Colon (tissue), 2 donors: Measurements from ENCODE around the gene FLNA.

Experiments used
- FAIRE-seq: peaks from 2 replicates; lab custom pipeline; 2012; peaks lifted over from hg19 to GRCh38; lab: Jason Lieb, UNC
- donor health status: control.
- donor health status: control.

Gene FLNA

DNA sequence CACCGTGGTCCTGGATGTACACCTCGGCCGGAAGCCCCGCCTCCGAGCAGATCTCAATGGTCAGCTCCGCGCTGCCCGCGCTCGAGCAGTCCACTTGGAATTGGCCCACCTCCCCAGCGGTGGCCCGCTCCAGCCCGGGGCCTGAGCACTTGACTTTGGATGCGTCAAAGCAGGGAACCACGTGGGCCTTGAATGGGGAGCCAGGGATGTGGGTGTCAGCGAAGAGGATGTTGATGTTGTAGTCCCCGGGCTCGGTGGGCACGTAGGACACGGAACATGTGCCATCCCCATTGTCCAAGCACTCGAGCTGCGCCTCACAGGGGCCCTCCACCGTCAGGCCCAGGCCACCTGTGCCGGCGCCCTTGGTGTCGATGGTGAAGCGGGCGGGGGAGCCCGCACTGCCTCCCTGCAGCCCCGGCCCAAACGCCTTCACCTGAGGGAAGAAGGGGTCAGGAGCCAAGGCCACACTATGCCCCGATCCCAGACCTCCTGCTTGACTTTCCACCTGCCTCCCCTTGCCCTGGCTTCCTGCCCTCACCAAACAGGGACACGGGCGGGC is 14.2 kb downstream of the FLNA start:
- no peak for FAIRE-seq

DNA sequence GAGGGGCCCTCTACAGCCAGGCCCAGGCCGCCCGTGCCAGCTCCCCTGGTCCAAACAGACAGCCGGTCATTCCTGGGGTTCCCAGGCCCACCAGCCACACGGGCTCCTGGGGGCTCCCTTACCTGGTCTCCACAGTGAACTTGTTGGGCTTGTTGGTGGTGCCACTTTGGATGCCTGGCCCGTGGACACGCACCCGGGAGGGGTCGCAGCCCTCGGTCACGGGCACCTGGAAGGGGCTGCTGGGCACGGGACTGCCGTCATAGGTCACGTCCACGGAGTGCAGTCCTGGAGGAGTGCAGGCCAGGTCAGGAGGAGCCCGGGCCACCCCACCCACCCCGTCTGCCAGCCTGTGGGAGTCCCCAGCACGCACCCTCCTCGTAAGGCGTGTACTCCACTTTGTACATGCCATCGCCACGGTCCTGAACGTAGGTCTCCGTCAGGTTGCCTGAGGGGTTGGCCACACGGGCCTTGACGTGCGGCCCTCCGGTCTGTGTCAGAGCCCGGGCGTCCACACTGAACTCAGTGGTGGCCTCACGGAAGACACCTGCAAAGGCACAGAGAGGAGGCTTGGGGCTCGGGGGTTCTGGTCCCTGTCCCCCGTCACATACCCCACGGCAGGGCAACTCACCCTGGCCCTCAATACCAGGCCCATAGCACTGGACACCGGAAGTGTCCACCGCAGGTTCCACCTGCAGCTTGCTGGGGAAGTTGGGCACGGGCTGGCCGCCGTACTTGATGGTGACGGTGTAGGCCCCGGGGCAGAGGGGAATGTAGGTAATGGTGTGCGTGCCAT is 14.9 kb downstream of the FLNA start:
- no peak for FAIRE-seq

DNA sequence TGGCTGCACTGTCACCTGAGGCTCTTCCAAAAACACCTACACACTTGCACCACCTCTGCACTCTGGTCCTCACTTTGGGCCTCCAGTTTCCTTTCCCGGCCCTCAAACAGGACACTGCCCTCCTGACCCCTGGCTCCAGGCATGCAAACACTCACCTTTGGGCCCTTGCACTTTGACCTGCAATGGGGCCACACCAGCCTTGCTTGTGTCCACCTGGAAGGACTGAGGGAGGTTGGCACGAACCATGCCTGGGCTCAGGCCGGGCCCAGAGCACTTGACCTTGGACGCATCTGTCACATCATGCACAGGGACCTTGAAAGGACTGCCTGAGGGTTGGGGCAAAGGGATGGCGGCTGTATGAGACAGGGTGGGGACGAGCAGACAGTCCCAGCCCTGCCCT is 15.6 kb downstream of the FLNA start:
- no peak for FAIRE-seq

DNA sequence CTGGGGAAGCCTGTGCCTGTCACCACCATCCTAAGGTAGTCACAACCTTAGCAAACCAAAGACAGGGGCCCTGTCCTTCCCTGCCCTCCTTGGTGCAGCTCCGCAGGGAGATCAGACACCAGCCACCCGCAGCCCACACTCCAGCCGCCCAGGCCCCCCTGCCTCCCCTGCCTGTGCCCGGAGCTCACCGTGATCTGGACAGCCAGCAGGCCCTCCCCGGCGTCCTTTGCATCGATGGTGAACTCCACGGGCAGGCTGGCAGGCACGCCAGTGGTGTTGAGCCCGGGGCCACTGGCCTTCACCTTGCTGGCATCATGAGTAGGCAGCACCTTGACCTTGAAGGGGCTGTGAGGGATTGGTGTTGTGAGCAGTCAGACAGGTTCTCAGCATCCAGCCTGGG is 16.4 kb downstream of the FLNA start:
- FAIRE-seq, result no peak

DNA sequence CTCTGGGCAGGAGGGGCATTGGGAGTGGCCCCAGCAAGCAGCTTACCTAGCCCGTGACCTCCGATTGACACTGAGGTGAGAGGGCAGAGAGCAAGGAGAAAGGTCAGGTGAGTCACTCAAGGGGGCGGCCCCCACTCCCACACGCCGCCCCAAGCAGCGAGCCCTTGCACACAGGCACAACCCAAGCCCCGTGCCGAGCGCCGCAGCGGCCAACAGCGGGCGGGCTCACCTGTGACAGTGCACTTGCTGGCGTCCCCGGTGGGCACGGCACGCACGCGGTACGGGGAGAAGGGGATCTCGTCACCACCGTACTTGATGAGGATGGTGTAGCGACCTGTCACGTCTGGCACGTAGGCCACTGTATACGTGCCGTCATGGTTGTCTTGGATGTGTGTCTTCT is 17.2 kb downstream of the FLNA start:
- FAIRE-seq, result no peak

DNA sequence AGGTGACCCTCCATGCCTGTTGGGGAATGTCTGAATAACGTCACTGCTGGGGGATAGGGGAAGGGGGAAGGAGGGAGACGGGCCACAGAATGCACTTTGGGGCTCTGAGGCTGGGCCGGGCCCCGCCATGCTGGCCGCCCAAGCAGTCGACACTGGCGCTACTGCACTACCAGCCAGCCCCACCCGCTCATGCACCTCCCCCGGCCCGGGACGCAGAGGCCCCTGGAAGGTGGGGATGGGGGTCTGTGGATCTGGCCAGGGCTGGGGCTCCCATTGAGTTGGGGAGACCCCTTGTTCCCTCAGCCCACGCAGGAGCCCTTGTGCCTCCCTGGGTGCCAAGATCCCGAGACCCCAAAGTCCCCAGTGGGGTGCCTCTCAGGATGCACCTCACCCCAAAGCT is 17.8 kb downstream of the FLNA start:
- FAIRE-seq, result no peak

DNA sequence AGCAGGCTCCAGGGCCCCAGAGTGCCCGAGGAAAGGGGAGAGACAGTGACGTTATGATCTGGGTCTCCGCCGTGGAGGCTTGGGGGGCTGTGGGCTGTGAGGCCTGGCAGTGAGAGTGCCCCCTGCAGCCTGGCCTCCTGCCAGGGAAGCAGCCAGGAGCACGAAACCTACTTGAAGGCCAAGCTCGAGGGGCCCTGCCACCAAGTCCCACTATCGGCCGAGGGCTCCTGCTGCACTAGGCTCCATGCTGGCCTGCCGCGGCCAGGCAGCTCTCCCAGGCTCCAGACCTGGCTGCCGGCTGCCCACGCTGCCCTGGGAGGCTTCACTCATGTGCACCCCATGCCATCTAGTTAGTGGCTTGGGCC is 18.7 kb downstream of the FLNA start:
- FAIRE-seq, result no peak

DNA sequence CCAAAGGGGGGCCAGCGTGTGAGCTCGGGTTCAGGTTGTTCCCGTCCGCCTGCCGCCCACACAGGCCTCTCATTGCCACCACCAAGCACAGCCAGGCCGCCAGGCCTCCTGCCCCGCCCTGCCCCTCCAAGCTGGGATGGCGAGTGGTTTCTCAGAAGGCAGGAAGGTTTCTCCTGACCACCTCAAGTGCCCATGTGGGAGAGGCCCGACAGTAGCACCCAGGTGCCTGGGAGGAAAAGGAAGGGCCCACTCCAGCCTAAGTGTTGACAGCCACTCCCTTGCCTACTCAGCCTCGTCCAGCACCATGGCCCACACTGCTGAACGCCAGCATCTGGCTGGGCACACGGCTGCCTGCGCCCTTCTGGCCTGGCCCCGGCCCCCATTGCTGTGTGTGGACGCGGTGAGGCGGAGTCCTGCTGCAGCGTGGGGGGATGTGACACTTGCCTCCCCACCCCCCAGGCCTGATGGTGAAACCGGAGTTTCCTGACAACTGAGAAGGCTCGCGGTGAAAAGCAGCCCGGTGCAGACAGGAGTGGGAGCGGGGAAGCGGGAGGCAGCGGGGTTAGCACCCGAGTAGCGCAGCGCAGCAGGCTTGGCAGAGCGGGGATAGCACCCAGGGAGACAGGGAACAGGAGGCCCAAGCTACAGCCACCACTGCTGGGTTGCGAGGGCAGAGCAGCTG is 19.2 kb downstream of the FLNA start:
- FAIRE-seq, result no peak

DNA sequence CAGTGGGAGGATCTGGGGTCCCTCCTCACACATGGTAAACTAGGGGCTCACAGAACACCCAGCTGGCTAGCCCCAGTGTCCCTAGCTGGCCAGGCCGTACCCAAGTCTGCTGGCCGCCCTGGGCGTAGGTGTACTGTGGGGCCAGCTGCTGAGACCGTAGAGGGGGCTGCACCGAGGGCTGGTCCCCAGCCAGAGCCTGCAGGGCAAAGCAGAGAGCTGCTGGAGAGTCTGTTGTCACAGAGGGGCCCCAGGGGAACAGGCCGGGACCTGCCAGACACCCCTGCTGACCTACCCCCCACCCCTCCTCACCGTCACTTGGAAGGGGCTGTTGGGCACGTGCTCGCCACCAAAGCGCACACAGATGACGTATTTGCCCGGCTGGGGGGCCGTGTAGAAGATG is 19.9 kb downstream of the FLNA start:
- FAIRE-seq, result no peak

DNA sequence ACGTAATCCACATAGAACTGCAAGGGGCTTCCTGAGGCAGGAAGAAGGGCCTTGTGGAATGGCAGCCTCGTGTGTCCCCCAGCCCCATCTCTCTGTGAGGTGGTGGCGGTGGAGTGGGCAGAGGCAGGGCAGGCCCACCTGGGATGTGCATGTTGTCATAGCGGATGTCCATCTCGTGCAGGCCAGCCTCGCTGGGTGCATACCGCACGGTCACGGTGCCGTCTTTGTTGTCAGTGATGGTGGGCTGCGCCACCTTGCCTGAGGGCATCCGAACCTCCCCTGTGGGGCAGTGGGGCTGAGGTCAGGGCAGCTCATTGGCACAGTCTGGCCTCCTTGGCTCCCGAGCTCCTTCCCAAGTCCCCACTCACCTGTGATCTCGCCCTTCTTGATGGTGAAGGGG is 20.4 kb downstream of the FLNA start:
- no peak for FAIRE-seq

DNA sequence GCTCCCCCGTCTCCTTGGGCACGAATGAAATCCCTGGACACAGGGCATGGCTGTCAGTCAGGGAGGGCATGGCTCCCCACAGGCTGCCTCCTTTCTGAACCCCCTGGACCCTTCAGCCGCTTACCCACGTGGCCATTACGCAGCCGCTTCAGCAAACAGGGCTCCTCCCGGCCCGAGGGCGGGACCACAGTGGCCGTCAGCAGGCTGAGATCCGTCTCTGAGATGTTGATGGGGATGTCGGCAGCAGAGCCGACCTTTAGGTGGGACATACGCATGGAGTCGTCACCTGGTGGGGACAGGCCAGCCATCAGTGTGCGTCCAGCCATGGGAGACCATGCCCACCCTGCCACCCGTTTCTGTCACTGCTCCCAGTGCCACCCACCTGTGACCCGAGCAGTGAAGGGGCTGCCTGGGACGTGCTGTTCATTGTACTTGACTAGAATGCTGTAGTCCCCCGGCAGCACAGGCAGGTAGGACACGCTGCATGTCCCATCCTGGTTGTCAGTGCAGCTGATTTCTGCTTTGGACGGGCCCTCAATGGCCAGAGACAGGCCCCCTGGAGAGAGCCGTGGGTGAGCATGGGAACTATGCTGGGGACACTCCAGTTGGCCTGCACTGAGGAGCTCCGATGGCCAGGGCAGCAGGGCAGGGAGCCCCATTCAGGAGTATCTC is 21.1 kb downstream of the FLNA start:
- FAIRE-seq, result no peak

DNA sequence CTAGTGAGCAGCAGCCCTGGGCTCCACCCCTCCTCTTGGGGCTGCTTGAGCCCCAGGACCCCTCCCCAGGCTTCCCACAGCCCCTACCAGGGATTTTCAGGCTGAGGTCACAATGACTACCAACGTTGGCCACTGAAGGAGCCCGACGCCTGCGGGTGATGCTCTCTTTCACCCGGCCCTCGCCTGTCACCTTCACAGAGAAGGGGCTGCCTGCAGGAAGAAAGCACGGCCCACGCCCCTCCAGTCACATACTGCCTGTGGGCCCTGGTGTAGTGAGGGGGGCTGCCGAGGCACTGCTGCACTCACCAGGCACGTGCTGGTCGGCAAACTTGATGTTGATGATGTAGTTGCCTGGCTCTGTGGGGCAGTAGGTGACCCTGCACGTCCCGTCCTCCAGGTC is 22.0 kb downstream of the FLNA start:
- FAIRE-seq, result no peak

DNA sequence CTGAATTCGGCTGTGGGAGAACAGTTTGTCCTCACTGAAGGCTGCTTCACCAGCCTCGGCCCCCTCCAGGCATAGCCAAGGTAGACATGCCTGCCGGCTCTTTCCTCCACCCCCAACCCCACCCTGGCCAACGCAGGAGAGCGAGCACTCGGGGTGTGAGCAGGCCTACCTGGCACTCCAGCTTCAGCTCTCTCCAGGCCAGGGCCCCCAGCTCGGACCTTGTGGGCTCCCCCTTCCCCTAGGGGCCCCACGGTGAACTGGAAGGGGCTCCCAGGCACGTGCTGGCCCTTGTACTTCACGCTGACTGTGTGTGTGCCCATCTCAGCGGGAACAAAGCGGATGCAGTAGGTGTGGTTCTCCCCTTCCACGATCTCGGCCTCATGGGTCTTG is 22.4 kb downstream of the FLNA start:
- no peak for FAIRE-seq

DNA sequence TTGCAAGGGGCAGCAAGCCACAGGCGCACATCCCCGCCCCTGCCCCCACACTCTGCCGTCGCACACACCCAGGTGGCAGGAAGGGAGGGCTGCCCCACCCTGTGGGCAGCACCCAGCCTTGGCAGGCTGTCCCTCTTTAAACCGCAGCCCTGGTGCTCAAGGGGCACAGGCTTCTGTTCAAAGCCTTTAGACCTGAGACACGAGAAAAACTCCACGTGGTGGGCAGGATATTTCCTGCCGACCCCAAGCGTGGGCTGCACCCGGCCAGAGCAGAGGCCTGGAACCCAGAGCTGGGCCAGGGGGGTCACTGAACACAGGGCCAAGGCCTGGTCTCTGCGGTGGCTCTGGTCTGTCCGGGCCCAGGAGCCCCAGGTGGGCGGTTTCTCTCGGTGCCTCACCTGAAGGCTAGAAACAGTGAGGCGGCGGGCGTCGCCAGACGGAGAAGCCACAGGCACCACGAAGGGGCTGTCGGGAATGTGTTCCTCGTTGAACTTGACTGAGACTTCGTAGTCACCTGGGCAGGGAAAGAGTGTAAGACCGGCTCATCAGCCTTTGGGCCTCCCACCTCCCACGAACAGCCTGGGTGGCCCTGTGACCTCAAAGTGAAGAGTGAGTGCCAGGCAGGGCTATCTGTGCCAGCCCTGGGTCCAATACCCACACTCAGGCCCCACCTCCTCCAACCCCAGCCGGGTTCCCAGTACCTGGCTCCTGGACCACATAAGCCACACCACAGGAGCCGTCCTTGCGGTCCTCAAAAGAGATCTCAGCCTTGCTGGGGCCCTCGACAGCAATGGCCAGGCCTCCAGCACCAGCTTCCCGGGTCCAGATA is 23.0 kb downstream of the FLNA start:
- no peak for FAIRE-seq

DNA sequence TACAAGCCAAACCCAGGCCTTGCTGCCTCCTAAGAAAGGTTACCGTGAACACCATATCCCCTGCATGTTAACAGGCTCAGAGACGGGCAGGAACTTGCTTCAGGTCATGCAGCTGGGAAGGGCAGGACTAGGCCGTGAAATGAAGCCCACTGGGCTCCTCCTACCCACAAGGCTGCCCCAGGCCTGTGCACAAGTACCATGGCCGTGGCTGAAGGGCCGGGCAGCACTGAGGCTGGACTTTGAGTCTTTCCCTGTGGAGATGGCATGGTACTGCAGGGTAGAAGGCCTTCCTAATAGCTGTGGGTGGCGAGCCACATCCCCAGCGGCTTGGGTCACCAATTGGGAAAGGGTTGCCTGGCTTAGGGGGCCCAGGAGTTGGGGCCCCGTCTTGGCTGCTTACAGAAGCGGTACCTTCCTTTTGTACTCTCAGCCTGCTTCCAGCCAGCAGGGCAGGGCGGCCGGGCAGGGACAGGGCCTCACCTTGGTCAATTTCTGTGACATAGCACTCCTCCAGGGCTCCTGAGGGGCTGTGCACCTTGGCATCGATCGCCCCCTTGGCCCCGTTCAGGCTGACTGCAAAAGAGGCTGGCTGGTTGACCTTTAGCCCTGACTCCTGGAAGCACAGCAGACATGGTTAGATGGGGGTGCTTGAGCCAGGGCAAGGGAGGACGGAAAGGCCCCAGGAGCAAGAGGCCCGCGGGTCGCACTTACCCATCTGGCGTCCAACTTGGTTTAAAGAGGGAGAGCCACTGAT is 23.8 kb downstream of the FLNA start:
- no peak for FAIRE-seq

DNA sequence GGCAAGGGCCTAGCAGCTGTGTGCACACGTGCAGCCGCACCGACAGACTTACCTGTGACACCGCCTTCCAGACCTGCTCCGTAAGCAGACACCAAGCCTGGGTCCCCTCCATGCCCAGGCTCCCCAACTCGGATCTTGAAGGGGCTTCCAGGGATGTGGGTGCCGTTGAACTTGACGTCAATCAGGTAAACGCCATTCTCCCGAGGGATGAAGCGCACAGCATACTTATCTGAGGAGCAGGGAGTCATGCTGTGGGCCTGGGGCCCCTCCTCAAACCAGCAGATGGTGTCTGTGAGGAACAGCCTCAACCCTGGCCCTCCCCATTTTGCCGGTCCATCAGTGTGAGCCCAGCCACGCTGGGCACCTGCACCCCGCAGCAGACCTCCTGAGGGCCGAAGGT is 24.5 kb downstream of the FLNA start:
- no peak for FAIRE-seq

DNA sequence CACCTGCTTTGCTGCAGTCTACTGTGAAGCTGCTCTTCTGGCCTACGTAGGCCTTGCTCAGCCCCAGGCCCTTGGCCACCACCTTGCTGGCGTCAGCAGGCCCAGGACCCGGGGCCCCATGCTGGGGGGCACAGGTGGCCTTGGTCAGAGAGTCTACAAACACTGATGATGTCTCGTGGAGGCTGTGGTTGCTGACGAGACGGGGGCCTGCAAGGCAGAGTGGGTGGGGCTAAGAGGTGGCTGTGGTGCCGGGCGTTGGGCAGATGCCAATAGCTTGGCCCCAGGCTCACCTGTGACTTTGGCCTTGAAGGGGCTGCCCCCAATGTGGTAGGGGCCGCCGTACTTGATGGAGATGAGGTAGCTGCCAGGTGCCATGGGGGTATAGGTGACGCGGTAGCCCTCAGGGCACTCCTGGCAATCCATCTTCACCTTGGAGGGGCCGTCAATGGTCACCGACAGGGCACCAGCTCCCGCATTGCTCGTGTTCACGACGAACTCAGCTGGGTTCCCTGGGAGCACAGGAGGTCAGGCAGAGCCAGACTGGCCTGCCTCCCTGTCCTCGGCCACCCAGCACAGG is 25.0 kb downstream of the FLNA start:
- FAIRE-seq, result no peak

DNA sequence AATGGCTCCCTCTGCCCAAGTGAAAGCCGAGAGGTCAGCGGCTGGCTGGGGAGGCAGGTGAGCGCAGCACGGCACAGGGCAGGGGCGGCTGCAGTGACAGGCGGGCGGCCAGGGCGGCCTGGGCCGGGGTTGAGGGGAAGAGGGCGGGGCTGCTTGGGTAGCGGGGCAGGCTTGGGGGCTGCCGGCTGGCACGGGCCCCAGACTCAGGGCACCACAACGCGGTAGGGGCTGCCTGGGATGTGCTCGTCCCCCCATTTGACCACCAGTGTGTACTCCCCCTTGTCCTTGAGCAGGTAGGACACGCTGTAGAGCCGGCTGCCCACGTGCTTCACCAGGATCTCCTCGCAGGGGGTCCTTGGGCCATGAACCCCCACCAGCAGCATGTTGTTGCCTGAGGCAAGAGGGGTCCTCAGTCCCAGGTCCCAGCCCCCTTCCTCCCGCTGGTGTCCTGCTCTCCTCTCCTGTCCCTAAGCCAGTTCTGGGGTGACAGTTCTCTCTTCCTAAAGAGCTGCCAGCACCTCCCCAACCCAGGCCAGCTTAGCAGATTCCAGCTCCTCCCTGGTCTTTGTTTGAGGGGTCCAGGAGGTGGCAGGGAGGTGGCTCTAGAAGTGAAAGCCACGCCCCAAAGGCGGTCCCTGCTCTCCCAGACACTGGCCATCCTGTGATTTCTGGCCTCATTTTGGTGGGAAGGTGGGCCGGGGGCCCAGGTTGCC is 25.6 kb downstream of the FLNA start:
- FAIRE-seq, result no peak

DNA sequence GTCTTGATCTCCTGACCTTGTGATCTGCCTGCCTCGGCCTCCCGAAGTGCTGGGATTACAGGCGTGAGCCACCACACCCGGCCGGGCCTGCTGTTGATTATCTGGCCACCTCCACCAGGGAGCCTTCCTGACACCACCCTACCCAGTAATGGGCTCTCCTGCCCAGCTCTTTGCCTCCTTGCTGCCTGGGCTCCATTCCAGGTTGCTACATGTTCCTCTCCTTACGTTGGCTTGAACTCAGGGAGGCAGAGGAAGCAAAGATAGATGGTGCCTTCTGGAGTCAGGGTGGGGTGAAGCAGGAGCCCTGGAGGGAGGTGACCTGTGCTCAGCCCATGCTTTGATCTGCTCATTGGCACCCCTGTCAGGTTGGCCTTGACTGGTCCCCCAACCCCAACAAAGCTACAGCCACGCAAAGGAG is 26.3 kb downstream of the FLNA start:
- no peak for FAIRE-seq

DNA sequence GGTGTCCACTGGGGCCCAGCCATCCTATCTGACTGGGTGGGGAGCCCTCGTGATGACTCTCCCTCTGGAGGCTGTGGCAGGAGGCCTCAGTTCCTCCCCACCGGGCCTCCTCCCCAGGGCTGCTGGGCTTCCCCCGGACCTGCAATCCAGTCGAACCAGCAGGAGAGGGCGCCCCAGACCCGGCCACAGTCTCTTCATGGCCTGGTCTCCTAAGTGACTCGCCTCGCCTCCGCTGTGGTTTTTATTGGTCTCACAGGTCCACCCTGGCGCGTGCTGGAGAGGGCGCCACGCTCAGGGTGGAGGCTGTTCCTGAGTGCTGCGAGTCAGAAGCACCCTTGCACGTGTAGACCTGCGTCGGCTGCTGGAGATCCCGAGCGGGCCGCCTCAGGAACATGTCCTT is 30.8 kb downstream of the FLNA start:
- peak; percentile 79 for FAIRE-seq

DNA sequence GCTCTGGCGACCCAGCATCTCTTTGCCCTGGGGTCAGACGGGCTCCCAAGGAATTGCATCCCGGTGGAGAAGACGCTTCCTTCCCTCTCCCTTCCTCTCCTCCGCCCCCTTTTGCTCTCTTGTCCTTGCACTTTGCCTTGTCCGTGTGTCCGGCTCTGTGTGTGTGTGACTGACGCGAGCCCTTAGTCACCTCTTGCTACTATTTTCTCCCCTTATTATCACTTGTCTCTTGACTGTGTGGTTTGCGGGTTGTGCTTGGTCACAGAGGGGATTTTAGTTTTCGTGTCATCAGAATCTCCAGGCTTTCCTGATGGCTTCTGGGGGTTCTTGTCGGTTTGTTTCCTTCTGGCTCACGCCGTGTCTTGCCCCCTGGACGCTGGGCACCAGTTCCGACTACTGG is 31.4 kb downstream of the FLNA start:
- FAIRE-seq, result peak; percentile 95
